ENCODE results near the gene FBXL20. TPM values are rescaled to one million over a fixed set of nuclear protein-coding genes. Genes with fewer than 3 reads are reported as not detected.

The FBXL20 gene
- total and polyA plus RNA-seq, 2 donors (not counting 1 experiment from before 2014, with no cell fraction given) = 7.6 to 14.5 TPM

- Histone ChIP-seq H2AFZ (ENCODE audit: low read length) (no peak overlapping the region), H3K4me3 (replicated peaks in 1 of 4; ENCODE audit: control extremely low read depth in 1 of 4, insufficient read depth in 1 of 4, low read depth in 3 of 4, low read length in 4 of 4) (no peak overlapping the region), H3K27ac (ENCODE audit: insufficient read depth, low read length) (no peak overlapping the region), H3K4me2 (ENCODE audit: extremely low read depth, insufficient read depth, low read length) (no peak overlapping the region), H3K36me3 (ENCODE audit: control insufficient read depth, insufficient read depth, low read length) (peaks cover 2% of the 10 kb centered on the region), H3K9me3 (ENCODE audit: control insufficient read depth, insufficient read depth, low read depth, low read length) (no peaks in the 10 kb centered on the region), H3K27me3 (ENCODE audit: control insufficient read depth, insufficient read depth, low read length) (no peaks in the 10 kb centered on the region), H3K4me1 (ENCODE audit: control insufficient read depth, extremely low read depth, insufficient read depth, low read length) (no peaks in the 10 kb centered on the region), H3K79me2 (ENCODE audit: control insufficient read depth, insufficient read depth, low read length) (no peaks in the 10 kb centered on the region), H3K9ac (ENCODE audit: insufficient read depth, low read length) (no peak overlapping the region), H4K20me1 (ENCODE audit: control insufficient read depth, extremely low read depth, insufficient read depth, low read length) (no peaks in the 10 kb centered on the region)
- DNase-seq (ENCODE audit: low read depth in 2 of 2) = no peak
- no peak for TF ChIP-seq CTCF (conservative IDR thresholded peaks at IDR 0.05 in 1 of 2, IDR thresholded peaks at IDR 0.05 in 1 of 2; ENCODE audit: low read depth in 1 of 2, low read length in 2 of 2)
Measured at GRCh38 chr17:39264119-39264518, 137.3 kb downstream of the FBXL20 start.

- no peak overlapping the region for H3K27ac ChIP-seq (ENCODE audit: insufficient read depth, low read length)
- no peak for DNase-seq (ENCODE audit: low read depth in 2 of 2)
- H2AFZ ChIP-seq (ENCODE audit: low read length) = no peak overlapping the region
- H3K9me3 ChIP-seq (ENCODE audit: control insufficient read depth, insufficient read depth, low read depth, low read length) = no peaks in the 10 kb centered on the region
- H3K4me2 ChIP-seq (ENCODE audit: extremely low read depth, insufficient read depth, low read length) = no peak overlapping the region
- no peak overlapping the region for H3K9ac ChIP-seq (ENCODE audit: insufficient read depth, low read length)
- no peaks in the 10 kb centered on the region for H3K79me2 ChIP-seq (ENCODE audit: control insufficient read depth, insufficient read depth, low read length)
- H3K36me3 ChIP-seq (ENCODE audit: control insufficient read depth, insufficient read depth, low read length) = peaks cover 2% of the 10 kb centered on the region
- H3K27me3 ChIP-seq (ENCODE audit: control insufficient read depth, insufficient read depth, low read length) = no peaks in the 10 kb centered on the region
- TF ChIP-seq CTCF (conservative IDR thresholded peaks at IDR 0.05 in 1 of 2, IDR thresholded peaks at IDR 0.05 in 1 of 2; ENCODE audit: low read depth in 1 of 2, low read length in 2 of 2) (no peak), EZH2 (IDR thresholded peaks at IDR 0.05; ENCODE audit: low read length, missing control alignments) (no peak)
- H3K4me3 ChIP-seq (replicated peaks in 1 of 4; ENCODE audit: control extremely low read depth in 1 of 4, insufficient read depth in 1 of 4, low read depth in 3 of 4, low read length in 4 of 4) = no peak overlapping the region
- H3K4me1 ChIP-seq (ENCODE audit: control insufficient read depth, extremely low read depth, insufficient read depth, low read length) = no peaks in the 10 kb centered on the region
- H4K20me1 ChIP-seq (ENCODE audit: control insufficient read depth, extremely low read depth, insufficient read depth, low read length) = no peaks in the 10 kb centered on the region
Measured at GRCh38 chr17:39261286-39261685, 140.1 kb downstream of the FBXL20 start.

GRCh38 chr17:39252788-39253460, 148.5 kb downstream of the FBXL20 start:
- H3K4me1 ChIP-seq (ENCODE audit: control insufficient read depth, extremely low read depth, insufficient read depth, low read length) = no peaks in the 10 kb centered on the region
- no peak overlapping the region for H3K4me2 ChIP-seq (ENCODE audit: extremely low read depth, insufficient read depth, low read length)
- no peak overlapping the region for H2AFZ ChIP-seq (ENCODE audit: low read length)
- no peak overlapping the region for H3K4me3 ChIP-seq (replicated peaks in 1 of 4; ENCODE audit: control extremely low read depth in 1 of 4, insufficient read depth in 1 of 4, low read depth in 3 of 4, low read length in 4 of 4)
- H3K9me3 ChIP-seq (ENCODE audit: control insufficient read depth, insufficient read depth, low read depth, low read length) = no peaks in the 10 kb centered on the region
- no peaks in the 10 kb centered on the region for H3K27me3 ChIP-seq (ENCODE audit: control insufficient read depth, insufficient read depth, low read length)
- H3K9ac ChIP-seq (ENCODE audit: insufficient read depth, low read length) = no peak overlapping the region
- no peak overlapping the region for H3K27ac ChIP-seq (ENCODE audit: insufficient read depth, low read length)
- H3K79me2 ChIP-seq (ENCODE audit: control insufficient read depth, insufficient read depth, low read length) = no peaks in the 10 kb centered on the region
- DNase-seq (ENCODE audit: low read depth in 2 of 2) = no peak
- TF ChIP-seq EZH2 (IDR thresholded peaks at IDR 0.05; ENCODE audit: low read length, missing control alignments) = no peak
- no peak for TF ChIP-seq CTCF (conservative IDR thresholded peaks at IDR 0.05 in 1 of 2, IDR thresholded peaks at IDR 0.05 in 1 of 2; ENCODE audit: low read depth in 1 of 2, low read length in 2 of 2)
- no peaks in the 10 kb centered on the region for H4K20me1 ChIP-seq (ENCODE audit: control insufficient read depth, extremely low read depth, insufficient read depth, low read length)
- H3K36me3 ChIP-seq (ENCODE audit: control insufficient read depth, insufficient read depth, low read length) = no peaks in the 10 kb centered on the region

Data from fibroblast of lung (primary cell).